Activated CD4-positive, alpha-beta T cell treated with anti-CD3 and anti-CD28 coated beads, Interleukin-2, Interleukin-6, amounts not matched to agents 100 ng/mL and 50 ng/mL, durations not matched to agents 16 hours and 8 hours (primary cell): ENCODE results near the gene NDFIP2.

ENCODE experiments used
- DNase-seq: peaks from one replicate; pipeline ENCODE4 v3.0.0-alpha.2; 2020

Gene NDFIP2

DNA sequence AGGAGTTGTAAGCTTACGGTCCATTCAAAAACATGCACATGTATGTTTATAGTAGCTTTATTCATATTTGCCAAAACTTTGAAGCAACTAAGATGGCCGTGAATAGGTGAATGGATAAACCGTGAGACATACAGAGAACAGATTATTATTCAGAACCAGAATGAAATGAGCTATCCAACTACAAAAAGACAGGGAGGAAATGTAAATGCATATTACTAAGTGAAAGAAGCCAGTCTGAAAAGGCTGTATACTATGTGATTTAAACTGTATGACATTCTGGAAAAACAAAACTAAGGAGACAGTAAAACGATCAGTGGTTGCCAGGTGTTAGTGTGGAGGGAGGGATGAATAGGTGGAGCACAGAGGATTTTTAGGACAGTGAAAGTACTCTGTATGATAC is 19.9 kb downstream of the NDFIP2 start:
- no peak for DNase-seq

DNA sequence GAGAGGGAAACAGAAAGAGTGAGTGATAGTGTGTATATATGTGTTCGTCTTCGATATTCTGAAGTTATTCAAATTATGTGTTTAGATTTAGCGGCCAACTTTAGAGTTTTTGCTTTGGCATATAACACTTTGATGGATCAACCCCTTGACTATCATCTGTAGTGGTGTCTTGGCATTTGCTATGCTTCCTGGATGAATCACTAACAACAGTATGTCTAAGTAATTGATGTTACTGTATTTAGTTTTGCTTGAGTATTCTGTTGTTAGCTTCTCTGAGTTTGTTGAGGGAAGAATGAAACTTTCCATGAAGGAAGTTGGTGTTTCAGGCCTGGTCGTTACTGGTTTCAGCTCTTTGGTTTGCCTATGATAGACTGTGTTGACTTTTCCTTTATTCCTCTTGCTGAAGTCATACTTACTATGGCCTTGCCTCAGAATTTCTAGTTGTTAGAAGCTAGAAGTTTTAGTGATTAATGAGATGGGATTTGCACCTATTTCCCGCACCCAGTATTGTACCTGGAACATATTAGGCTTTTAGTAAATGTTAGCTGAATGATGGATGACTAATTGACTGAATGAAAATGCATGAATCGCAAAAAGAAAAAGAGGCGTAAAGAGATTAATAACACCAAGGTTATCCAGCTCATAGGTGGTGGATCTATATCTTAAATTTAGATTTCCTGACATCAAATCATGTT is 20.7 kb downstream of the NDFIP2 start:
- DNase-seq: no peak

GRCh38 chr13:79502859-79503468 is 22.0 kb downstream of the NDFIP2 start:
- no peak for DNase-seq

GRCh38 chr13:79503473-79504017 is 22.6 kb downstream of the NDFIP2 start:
- no peak for DNase-seq

- no peak for DNase-seq
Measured at GRCh38 chr13:79508224-79508961, 27.4 kb downstream of the NDFIP2 start.

GRCh38 chr13:79511611-79512010 is 30.7 kb downstream of the NDFIP2 start:
- DNase-seq: no peak

GRCh38 chr13:79512950-79513349 is 32.0 kb downstream of the NDFIP2 start:
- no peak for DNase-seq

DNA sequence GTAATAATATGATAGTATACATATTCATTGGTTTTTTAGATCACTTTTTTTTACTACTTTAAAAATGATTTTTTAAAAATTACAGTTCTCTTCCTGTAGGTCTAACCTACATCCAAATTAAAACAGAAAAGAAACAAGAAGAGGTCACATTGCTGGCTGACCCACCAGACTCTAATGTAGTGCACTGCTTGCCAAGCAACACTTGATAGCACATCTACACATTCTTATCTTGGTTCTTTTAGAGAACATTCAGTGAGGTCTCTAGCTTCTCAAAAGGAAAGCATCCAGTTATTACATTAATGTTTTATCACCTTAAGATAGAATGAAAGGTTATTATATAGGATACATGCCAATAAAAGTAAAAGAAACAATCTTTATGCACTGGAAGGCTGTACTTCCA is 35.6 kb downstream of the NDFIP2 start:
- no peak for DNase-seq

GRCh38 chr13:79519255-79519654 is 38.3 kb downstream of the NDFIP2 start:
- DNase-seq: no peak

- DNase-seq: peak; percentile 90
Measured at GRCh38 chr13:79522583-79522982, 41.6 kb downstream of the NDFIP2 start.

DNA sequence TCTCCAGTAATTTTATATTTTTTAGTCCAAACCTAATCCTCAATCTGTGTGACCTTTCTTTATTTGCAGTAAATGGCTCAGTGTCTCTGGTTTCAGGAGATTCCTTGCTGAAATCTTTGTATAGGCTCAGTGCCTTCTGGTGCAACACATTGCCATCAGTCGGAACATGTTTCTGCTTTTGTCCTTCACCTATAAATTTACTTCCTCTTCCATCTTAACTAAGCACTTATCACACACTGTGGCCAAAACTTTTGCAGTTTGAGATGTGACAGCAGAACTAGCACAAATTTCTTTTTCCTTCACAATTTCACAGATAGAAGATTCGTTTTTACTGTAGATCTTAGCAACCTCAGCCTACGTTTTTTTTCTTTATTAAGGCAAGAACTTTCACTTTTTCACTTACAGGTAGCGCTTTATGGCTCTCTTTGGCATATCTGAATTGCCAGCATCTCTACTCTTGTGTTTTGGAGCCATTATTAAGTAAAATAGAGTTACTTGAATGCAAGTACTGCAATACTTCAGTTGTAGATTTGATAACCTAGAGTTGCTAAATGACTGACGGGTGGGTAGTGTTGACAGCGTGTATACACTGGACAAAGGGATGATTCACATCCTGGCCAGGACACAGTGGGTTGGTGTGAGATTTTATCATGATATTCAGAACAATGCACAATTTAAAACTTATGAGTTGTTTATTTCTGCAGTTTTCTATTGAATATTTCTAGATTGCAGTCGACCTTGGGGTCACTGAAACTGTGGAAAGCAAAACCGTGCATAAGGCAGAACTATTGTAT is 44.3 kb downstream of the NDFIP2 start:
- peak; percentile 74 for DNase-seq

GRCh38 chr13:79527698-79528097 is 46.7 kb downstream of the NDFIP2 start:
- DNase-seq: no peak

DNA sequence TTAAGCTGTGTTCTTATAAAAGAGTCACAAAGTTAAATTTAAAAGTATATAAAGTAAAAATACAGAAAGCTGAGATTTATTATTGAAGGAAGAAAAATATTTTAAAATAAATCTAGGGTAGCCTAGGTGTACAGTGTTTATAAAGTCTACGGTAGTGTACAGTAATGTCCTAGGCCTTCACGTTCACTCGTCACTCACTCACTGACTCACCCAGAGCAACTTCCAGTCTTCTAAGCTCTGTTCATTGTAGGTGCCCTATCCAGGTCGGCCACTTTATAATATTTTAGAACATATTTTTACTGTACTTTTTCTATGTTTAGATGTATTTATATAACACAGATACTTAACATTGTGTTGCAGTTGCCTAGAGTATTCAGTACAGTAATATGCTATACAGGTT is 47.4 kb downstream of the NDFIP2 start:
- no peak for DNase-seq

DNA sequence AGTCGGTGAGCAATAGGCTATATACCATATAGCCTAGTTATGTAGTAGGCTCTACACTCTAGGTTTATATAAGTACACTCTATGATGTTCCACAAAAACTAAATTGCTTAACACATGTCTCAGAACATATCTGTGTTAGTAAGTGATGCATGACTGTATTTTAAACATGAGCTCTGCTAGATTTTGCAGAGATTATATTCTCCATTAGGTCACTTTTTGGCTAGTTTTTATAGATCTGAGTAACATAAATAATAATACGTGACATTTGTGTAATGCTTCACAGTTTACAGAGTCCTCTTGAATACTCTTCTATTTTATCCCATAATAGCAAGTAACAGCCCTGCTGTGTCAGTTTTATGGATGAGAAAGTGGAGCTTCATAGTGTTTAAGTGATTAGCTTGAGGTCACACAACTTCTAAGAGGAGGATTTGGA is 47.8 kb downstream of the NDFIP2 start:
- no peak for DNase-seq

GRCh38 chr13:79529817-79530216 is 48.9 kb downstream of the NDFIP2 start:
- DNase-seq: no peak

DNA sequence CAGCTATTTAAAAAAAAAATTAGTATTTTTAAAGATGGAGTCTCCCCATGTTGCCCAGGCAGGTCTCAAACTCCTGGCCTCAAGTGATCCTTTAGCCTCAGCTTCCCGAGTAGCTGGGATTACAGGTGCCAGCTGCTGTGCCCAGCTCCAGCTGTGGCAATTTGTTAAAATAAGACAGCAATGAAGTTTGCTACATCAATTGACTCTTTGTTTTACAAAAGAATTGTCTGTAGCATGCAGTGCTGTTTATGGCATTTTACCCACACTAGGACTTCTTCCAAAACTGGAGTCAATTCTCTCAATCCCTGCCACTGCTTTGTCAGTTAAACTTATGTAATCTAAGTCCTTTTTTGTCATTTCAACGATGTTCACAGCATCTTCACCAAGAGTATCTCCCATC is 49.3 kb downstream of the NDFIP2 start:
- no peak for DNase-seq

DNA sequence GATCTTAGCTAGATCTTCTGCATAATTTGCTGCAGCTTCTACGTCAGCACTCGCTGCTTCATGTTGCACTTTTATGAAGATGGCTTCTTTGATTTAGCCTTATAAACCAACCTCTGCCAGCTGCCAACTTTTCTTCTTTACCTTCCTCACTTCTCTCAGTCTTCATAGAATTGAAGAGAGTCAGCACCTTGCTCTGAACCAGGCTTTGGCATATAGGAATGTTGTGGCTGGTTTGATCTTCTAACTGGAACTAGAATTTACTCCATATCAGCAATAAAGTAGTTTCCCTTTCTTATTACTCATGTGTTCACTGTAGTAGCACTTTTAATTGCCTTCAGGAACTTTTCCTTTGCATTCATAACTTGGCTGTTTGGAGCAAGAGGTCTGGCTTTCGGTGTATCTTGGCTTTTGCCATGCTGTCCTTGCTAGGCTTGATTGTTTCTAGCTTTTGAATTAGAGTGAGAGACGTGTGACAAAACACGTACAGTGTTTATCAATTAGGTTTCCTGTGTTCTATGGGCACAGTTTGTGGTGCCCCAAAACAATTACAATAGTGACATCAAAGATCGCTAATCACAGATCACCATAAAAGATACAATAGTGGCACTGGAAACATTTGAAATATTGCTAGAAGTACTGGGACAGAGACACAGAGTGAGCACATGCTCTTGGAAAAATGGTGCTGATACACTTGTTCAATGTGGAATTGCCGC is 50.7 kb downstream of the NDFIP2 start:
- DNase-seq: no peak

DNA sequence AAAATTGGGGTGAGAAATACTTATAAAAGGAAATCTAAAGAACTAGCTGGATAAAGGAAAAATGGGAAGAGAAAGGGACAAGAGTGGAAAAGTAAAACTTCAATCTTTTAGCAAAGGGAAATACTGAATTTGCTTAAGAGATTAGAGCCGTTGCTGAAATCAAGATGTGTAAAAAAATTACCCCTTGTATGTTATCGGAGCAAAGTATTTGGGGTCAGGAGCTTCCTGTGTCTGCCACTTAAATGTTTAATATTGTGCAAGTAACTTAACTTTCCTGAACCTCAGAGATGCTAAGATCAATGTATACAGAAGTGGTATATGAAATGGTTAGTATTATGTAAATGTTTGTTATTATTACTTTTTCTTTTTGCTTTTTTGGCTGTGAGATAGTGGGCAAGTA is 51.6 kb downstream of the NDFIP2 start:
- DNase-seq: no peak

DNA sequence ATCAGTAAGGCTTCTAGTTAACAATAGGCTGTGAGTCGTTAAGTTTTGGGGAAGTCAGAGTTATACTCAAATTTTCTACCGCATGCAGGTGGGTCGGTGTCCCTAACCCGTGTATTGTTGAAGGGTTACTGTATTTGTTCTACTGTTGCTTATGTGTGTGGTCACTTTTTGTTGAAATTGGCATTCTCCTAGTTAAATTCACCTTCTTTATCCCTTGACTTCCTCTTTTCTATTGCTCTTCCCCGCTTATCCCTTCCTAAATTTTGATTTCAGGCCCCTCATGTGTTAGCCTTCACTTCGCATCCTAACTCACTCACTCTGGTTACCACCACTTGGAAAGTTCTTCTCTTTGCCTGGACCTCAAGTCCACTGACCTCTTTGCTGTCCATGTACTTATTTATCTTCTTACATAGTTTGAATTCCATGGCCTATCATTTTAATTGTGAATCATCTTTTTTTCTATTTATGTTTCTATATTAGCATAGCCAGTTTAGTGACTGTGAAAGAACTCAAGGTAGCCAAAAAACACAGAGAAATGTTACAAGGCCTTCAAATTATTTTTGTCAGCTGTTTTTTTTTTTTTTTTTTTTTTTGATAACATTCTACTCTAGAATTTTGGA is 52.9 kb downstream of the NDFIP2 start:
- no peak for DNase-seq

DNA sequence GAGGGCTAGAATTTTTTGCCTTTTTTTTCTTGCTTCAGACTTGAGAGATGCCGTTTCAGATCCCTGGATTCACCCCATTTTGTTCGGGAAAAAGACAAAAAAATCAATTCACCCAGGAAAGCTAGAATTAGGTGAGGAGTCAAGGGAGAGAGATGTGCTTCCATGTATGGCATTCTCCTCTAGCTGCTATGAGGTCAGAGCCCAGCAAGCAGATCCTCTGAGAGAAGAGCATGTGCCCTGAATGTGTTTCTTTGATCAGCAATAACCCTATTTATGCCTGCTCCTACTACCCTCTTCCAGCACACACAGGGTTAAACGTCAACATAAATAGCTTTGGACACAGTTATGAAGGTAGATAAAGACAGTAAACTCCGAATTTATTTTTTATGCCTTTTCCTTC is 53.6 kb downstream of the NDFIP2 start:
- DNase-seq: no peak

GRCh38 chr13:79538757-79539156 is 57.8 kb downstream of the NDFIP2 start:
- no peak for DNase-seq

- DNase-seq: no peak
Measured at GRCh38 chr13:79540504-79540903, 59.5 kb downstream of the NDFIP2 start.
